T47D (cell line): Measurements from ENCODE around the gene MRPL43.

ENCODE experiments used
- DNase-seq, 2 experiments: peaks; one replicate each; pipeline versions ENCODE4 v3.0.0 to v3.0.0-alpha.2; 2011 to 2012; ENCODE audit warnings: low read depth in 1 of 2, low spot score in 1 of 2
- JUND ChIP-seq: IDR thresholded peaks from 2 replicates; pipeline ENCODE4 v1.6.1; 2012; ENCODE audit warnings: low read depth
- in situ Hi-C: cut with HindIII; loops from 2 replicates; pipeline ENCODE4 v1.10.0; 2016; ENCODE audit warnings: low sequenced_read_pairs, low pct_unique_long_range_greater_than_20kb

MRPL43 gene

DNA sequence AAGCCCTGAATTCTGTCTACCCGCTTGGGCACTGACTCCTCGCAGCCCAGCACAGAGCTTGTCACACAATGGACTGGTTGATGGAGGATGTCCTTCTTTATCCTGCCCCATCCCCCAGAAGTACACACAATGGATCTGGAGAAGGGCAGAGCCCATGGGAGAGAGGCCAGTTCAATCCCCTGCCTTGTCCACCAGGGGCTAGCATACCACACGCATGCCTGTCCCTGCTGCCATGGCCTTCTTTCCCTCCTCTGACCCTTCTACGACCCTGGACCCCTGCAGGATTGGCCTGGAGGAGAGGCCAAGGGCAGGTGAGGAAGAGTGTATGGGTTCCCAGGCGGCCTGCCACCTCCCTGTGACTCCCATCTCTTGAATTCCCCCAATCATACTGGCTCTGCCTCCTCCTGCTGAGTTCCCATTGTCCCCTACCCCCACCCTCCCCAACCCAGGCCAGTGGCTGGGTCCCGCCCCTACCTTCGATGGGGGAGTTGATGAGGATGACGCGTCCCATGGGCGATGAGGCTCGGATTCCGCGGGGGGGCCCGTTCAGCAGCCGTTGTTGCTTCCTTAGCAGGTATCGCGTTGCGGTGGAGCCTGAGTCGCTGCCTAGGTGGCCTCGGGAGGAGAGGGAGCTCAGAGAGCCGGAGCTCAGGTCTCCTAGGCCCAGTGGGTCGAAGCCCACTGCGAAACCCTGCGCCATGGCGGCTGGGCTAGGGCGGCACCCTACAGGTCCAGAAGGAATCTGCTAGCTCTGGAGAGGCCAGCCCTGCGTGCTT, 42.4 kb upstream of the MRPL43 start:
- TF ChIP-seq JUND, result no peak
- in situ Hi-C loops, result no loop called here
- no peak for DNase-seq

GRCh38 chr10:101028446-101029337, 41.4 kb upstream of the MRPL43 start:
- no peak for DNase-seq
- in situ Hi-C loops, result no loop called here
- no peak for TF ChIP-seq JUND

- no peak for TF ChIP-seq JUND
- DNase-seq, result no peak
- in situ Hi-C loops, result no loop called here
Observed at GRCh38 chr10:101027106-101027720, 39.9 kb upstream of the MRPL43 start.

DNA sequence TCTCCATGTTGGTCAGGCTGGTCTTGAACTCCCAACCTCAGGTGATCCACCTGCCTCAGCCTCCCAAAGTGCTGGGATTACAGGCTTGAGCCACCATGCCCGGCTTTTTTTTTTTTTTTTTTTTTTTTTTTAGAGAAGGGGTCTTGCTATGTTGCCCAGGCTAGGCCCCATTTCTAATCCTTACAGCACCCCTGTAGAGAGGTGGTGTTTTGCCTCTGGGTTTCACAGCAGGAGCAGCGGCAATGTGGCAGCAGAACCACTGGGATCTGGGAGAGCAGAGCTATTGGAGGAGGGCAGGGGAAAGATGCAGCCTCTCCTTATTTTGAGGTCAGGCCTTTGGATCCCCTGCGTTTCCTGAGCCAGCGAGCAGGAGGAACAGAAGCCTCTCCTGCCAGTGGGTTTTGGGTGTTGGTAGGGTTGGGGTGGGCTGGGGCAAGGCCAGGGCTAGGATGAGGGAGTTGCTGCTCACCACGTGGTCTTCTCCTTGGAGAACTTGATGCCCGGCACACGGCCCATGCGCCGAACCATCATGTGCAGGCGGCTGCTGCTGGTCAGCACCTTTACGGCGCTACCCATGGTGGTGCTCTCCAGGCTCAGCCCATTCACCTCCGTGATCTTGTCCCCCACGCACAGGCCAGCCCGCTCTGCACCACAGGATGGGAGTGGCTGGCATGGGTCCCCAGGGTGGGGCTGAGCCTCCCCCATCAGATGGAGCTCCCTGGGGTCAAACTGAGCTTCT, 35.8 kb upstream of the MRPL43 start:
- DNase-seq, result no peak
- in situ Hi-C loops, result no loop called here
- no peak for TF ChIP-seq JUND

GRCh38 chr10:101021692-101022251, 34.5 kb upstream of the MRPL43 start:
- in situ Hi-C loops, result no loop called here
- DNase-seq, result no peak
- TF ChIP-seq JUND, result no peak

DNA sequence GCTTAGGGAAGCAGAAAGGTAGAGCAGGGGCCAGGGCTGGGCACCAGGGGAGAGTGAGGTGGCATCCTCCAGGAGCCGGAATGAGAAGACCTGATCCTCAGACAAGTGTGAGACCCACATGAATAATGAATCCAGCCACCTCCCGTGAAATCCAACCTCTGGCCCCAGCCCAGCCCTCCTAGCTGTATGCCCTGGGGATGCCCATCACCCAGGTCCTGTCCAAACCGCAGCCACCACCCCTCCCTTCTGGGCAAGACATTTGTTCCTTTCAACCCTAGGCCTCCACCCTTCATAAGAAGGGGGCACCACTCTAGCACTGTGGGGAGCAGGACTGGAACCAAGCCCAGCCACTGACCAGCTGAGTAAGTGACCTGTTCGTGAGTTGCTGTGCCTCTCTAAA, 33.9 kb upstream of the MRPL43 start:
- in situ Hi-C loops, result no loop called here
- DNase-seq, result no peak
- no peak for TF ChIP-seq JUND

- in situ Hi-C loops, result no loop called here
- DNase-seq, result no peak
Observed at GRCh38 chr10:101020427-101021075, 33.3 kb upstream of the MRPL43 start.

DNA sequence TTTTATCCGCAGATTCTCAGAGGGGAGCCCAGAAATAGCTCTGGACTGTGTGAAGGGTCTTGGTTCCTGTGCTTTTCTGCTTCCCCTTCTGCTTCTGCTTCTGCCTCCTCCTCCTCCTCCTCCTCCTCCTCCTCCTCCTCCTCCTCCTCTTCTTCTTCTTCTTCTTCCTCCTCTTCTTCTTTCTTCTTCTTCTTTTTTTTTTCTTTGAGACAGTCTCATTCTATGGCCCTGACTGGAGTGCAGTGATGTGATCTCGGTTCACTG, 32.1 kb upstream of the MRPL43 start:
- in situ Hi-C loops, result no loop called here
- no peak for DNase-seq
- no peak for TF ChIP-seq JUND

More at GRCh38 chr10:101020427-101021075, 33.3 kb upstream of the MRPL43 start:
- no peak for TF ChIP-seq JUND

DNA sequence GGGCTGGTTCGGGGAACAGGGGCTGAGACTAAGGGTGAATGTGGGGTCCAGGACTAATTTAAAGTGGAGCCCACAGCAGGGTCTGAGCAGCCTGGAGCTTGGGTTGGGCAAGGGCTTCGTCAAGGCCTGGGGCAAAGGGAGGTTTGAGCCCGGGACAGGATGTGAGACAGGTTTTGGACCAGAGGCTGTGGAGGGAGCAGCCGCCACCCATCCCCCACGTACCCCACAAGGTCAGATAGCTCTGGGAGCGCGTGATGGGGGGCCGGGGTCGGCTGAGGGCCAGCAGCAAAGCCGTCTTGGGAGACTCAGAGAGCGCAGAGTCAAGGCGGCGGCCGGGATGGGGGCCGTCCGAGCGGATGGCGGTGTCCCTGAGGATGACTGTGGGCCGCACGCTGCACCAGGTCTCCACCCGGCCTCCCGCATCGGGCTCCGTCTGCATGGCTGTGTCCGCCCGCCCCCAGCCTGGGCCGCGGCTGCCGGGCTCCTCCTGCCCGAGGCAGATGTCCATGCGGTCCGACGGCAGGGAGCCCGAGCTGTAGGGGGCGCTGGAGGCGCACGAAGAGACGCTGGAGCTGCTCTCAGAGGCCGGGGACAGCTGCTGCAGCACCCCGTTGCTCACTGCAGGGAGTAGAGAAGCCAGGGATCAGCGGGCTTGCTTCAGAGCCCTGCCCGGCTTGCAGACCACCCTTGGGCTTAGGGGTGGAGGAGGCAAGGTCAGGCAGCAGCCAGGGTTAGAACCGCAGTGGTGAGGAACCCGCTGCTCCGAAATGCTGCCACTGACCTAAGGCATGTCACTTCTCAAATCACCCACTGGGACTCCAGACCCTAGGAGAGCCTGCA, 31.5 kb upstream of the MRPL43 start:
- TF ChIP-seq JUND, result no peak
- in situ Hi-C loops, result no loop called here
- peak; percentile 85 to 89 for DNase-seq

DNA sequence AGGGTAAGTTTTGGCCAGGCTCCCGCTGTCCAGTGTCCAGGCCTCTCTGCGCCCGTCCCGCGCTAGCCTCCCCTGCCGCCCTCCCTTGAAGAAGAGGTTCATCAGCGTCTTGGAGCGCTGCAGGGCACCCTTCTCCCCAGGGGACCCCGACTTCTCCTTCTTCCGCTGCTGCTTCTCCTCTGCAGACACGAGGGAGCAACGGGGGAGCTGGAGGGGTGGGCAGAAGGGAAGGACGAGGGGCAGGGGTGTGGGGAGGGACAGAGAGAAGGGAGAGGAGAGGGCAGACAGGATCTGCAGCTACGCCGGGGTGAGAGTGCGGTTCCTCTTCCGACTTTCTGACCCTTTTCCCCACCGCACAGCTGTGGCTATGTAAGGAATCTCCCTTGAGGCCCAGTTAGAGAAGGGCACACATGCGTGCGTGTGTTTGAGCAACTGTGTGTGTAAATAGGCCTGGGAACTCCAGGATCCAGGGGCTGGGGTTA, 30.9 kb upstream of the MRPL43 start:
- no peak for TF ChIP-seq JUND
- DNase-seq, result peak; percentile 57 to 78
- in situ Hi-C loops, result no loop called here

GRCh38 chr10:101016814-101017213, 29.5 kb upstream of the MRPL43 start:
- no peak for DNase-seq
- in situ Hi-C loops, result no loop called here

More at GRCh38 chr10:101016814-101017213, 29.5 kb upstream of the MRPL43 start:
- no peak for TF ChIP-seq JUND
